Eye (tissue), 1 donor: Measurements from ENCODE around the gene RBFOX2.
"Not testable (repeated sequence)": the region's sequence is repeated elsewhere in the genome, so short reads cannot be mapped to it uniquely, and the experiment has no call there.

Experiments used
- DNase-seq: peaks from one replicate; pipeline ENCODE4 v3.0.0-alpha.2; 2015

RBFOX2 gene

GRCh38 chr22:36028646-36029405, at the start of gene RBFOX2:
Gene RBFOX2 (minus strand): TSS chr22:36028824. CDS start chr22:36028425, 399 bp downstream.
- DNase-seq, result peak; percentile 98

DNA sequence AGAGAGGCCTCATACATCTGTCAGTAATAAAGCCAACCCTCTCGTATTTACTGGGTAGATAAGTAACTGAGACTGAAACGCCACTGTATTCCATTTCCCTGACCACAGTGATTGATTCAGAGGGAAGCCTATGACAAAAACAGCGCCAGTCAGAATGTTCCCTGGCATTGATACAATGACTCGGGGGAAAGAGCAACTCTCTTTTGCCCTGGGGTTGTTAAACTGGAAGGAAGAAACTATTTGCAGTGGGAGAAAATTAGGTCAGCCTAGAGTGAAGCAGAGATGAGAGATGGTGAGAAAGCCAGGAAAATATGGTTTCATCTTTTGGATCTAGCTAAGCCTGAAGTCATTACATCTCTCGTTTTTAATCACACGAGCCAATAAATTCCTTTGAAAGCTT, 48.6 kb upstream of the RBFOX2 start:
- peak; percentile 33 for DNase-seq

DNA sequence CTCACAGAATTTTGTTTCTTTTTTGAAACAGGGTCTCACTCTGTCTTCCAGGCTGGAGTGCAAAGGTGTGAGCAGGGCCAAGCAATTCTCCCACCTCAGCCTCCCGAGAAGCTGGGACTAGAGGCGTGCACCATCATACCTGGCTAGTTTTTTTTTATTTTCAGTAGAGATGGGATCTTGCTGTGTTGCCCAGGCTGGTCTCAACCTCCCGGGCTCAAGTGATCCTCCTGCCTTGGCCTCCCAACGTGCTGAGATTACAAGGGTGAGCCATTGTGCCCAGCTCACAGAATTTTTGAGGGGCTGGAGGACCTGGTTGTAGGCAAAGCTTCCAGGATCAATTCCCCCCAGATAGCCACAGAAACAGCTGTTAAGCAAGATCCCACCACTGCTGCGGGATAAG, 47.1 kb upstream of the RBFOX2 start:
- DNase-seq, result no peak

GRCh38 chr22:36075230-36075629, 46.6 kb upstream of the RBFOX2 start:
- no peak for DNase-seq

DNA sequence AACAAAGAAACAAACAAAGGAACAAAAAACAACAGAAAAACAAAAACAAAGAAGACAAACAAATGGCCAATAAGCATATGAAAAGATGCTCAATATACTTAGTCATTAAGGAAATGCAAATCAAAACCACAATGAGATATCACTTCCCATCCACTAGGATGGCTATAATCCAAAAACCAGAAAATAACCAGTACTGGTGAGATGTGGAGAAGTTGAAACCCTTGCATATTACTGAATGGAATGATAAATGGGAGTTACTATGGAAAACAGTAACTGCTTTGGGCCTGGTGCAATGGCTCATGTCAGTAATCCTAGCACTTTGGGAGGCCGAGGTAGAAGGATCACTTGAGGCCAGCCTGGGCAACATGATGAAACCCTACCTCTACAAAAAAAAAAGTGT, 44.9 kb upstream of the RBFOX2 start:
- DNase-seq, result no peak

- DNase-seq, result not testable (repeated sequence)
These were observed 42.0 kb upstream of the RBFOX2 start for GRCh38 chr22:36070645-36071044.

DNA sequence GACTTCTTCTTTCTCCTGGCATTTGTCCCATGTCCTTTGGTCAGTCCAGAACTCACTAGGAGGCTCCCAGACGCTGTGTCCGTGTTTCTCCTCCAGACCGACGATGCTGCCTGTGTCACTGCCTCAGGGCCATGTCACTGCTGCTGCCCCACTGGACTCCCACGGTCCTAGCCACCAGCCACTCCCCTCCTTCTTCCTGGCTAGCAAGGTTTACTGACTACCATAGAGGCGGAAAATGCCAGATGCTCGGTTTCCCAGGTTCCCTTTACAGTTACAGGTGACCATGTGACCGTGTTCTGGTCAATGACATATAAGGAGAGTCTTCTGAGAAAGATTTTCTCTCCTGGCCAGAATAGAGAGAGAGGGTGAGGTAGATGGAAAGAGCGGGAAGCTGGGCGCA, 40.7 kb upstream of the RBFOX2 start:
- DNase-seq, result no peak

- DNase-seq, result no peak
These were observed 40.2 kb upstream of the RBFOX2 start for GRCh38 chr22:36068776-36069344.

DNA sequence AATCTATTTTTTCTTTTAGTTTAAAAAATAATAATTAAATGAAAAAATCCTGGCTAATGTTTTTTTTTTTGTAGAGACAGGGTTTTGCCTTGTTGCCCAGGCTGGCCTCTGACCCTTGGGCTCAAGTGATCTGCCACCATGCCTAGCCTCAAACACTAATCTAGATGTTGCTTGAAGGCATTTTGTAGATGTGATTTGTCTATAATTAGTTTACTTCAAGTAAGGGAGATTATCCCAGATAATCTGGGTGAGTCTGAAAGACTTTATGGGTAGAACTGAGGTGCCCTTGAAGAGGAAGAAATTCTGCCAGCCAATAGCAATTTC, 38.6 kb upstream of the RBFOX2 start:
- no peak for DNase-seq

- peak; percentile 95 for DNase-seq
These were observed 37.3 kb upstream of the RBFOX2 start for GRCh38 chr22:36065775-36066544.

GRCh38 chr22:36065462-36065774, 36.8 kb upstream of the RBFOX2 start:
- no peak for DNase-seq

GRCh38 chr22:36064358-36064757, 35.7 kb upstream of the RBFOX2 start:
- DNase-seq, result no peak

- DNase-seq, result no peak
These were observed 28.4 kb upstream of the RBFOX2 start for GRCh38 chr22:36056980-36057379.

- peak; percentile 53 for DNase-seq
These were observed 27.0 kb upstream of the RBFOX2 start for GRCh38 chr22:36055376-36056295.

GRCh38 chr22:36054446-36054845, 25.8 kb upstream of the RBFOX2 start:
- DNase-seq, result not testable (repeated sequence)

DNA sequence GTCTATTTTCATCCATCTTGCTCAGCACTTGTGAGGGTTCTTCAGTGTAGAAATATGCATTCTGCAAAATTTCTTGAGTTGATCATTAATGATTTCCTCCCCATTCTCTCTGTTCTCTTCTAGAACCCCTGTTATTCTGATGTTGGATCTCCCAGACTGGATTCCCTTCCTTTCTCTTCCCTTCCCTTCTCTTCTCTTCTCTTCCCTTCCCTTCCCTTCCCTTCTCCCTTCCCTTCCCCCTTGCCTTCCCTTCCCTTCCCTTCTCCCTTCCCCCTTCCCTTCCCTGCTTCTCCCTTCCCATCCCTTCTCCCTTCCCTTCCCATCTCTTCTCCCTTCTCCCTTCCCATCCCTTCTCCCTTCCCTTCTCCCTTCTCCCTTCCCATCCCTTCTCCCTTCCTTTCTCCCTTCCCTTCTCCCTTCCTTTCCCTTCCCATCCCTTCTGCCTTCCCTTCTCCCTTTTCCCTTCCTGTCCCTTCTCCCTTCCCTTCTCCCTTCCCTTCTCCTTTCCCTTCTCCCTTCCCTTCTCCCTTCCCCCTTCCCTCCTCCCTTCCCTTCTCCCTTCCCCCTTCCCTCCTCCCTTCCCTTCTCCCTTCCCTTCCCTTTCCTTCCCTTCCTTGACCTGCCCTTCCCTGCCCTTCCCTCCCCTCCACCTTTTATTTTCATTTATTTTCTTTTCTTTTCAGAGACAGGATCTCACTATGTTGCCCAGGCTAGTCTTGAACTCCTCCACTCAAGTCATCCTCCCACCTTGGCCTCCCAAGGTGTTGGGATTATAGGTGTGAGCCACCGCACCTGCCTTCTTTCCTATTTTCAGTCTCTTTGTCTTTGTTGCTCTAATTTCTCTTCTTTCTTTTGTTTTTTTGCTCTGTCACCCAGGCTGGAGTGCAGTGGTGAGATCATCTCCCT, 24.9 kb upstream of the RBFOX2 start:
- no peak for DNase-seq

DNA sequence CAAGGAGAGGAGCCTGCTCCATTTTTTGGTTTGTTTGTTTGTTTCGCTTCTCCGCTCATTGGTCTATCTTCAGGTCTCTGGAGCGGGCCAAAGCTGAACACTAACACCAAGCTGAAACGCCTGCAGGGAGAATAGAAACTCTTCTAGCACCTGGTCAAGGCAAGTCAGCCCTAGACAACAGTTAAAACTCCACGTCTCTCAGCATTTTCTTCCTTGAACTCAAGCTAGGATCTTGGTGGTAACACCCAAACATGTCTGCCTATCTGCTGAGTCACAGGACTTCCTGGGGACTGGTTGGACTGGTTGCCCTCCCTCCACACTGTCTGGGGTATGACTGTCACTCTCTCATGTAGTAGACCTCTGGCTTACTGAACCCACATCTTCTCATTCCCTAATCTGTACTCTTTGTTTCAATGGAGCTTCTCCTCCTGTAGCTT, 23.9 kb upstream of the RBFOX2 start:
- no peak for DNase-seq

- DNase-seq, result no peak
These were observed 21.0 kb upstream of the RBFOX2 start for GRCh38 chr22:36049678-36049997.

DNA sequence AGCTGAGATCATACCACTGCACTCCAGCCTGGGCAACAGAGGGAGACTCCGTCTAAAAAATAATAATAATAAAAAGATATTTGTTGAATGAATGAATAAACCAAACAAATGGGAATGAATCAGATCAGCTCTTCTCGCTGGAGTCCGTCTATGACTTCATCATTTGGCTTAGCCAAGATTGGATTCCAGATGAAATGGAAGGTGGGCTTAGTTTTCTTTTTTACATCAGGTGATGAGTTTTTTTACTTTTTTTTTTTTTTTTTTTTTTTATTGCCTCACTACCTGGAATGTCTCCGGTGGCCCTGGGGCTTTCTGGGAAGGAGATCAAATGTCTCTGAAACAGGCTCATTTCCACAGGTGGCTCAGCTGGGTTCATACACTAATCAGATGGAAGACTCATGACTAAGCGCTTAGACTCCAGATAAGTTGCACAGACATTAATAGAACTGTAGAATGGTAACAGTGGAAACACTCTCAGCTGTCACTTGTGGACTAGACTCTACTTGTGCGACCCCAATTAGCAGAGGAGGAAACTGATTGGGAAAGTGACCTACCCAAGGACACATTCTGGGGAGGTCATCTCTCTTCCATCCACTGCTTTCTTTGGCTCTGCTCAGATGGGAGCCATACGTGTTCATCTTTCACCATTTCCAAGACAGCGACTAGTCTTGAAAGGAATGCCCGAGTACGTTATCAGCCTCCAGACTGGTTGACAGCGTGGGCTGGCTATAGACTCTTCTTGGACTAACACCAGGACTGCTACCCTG, 20.5 kb upstream of the RBFOX2 start:
- DNase-seq, result no peak

GRCh38 chr22:36044517-36044916, 15.9 kb upstream of the RBFOX2 start:
- DNase-seq, result not testable (repeated sequence)

DNA sequence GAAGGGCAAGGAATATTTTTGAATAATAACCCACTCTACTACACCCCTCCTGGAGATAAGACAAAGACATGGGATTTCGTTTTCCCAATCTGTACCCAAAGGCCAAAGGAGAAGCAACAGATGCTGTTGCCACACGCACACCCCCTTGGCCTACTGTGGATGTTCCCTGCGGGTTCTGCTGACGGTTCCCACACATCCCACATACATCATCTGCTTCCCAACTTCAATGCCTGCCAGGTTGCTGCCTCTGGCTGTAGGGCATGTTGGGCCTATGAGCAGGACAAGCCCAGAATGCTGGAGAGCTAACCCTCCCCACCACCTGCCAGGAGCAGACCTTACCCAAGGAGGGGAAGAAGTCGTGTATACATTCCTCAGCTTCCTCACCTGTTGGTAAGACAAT, 13.6 kb upstream of the RBFOX2 start:
- no peak for DNase-seq
